KMS-11 (cell line): ENCODE measurements around the gene ATG13.

Experiments
- H2AFZ ChIP-seq: fragments of 200-600 bp; sonication (generic); 2 replicates; pipeline ENCODE4 v1.6.1; 2016; ENCODE audit warnings: antibody characterized with exemption, mixed run types, low read depth
- H3K27ac ChIP-seq: fragments of 200-600 bp; sonication (generic); 2 replicates; pipeline ENCODE4 v1.6.1; 2016; ENCODE audit warnings: mild to moderate bottlenecking, mixed run types
- H3K27me3 ChIP-seq: fragments of 200-600 bp; sonication (generic); 2 replicates; pipeline ENCODE4 v1.6.1; 2017; ENCODE audit warnings: mild to moderate bottlenecking, low read depth, mixed run types, moderate library complexity; ENCODE audit not compliant: insufficient read depth
- H3K36me3 ChIP-seq: fragments of 200-600 bp; sonication (generic); 2 replicates; pipeline ENCODE4 v1.6.1; 2017; ENCODE audit warnings: mild to moderate bottlenecking, mixed run types; ENCODE audit not compliant: insufficient read depth
- H3K4me1 ChIP-seq: fragments of 200-600 bp; sonication (generic); 2 replicates; pipeline ENCODE4 v1.6.1; 2016; ENCODE audit warnings: mild to moderate bottlenecking, low read depth, mixed run types; ENCODE audit not compliant: poor library complexity, severe bottlenecking
- H3K4me2 ChIP-seq: fragments of 200-600 bp; sonication (generic); 2 replicates; pipeline ENCODE4 v1.7.0; 2016; ENCODE audit warnings: mild to moderate bottlenecking, mixed run types
- H3K4me3 ChIP-seq: fragments of 200-600 bp; sonication (generic); IDR thresholded peaks from 2 replicates; pipeline ENCODE4 v1.6.1; 2017; ENCODE audit warnings: low read depth, low read length, mixed read lengths; ENCODE audit not compliant: insufficient read depth
- H3K79me2 ChIP-seq: fragments of 200-600 bp; sonication (generic); 2 replicates; pipeline ENCODE4 v1.6.1; 2016; ENCODE audit warnings: low read depth, mixed run types; ENCODE audit not compliant: insufficient read depth
- H3K9ac ChIP-seq: fragments of 200-600 bp; sonication (generic); 2 replicates; pipeline ENCODE4 v1.6.1; 2016; ENCODE audit warnings: mild to moderate bottlenecking, mixed run types
- H4K20me1 ChIP-seq: fragments of 200-600 bp; sonication (generic); 2 replicates; pipeline ENCODE4 v1.6.1; 2016; ENCODE audit warnings: mild to moderate bottlenecking, mixed run types; ENCODE audit not compliant: insufficient read depth
- CTCF ChIP-seq: fragments of 200-600 bp; sonication (generic); conservative IDR thresholded peaks from 2 replicates; pipeline ENCODE4 v1.6.1; 2017; ENCODE audit warnings: low read depth, mild to moderate bottlenecking, antibody characterized with exemption, low read length, moderate library complexity, mixed read lengths

The ATG13 gene

DNA sequence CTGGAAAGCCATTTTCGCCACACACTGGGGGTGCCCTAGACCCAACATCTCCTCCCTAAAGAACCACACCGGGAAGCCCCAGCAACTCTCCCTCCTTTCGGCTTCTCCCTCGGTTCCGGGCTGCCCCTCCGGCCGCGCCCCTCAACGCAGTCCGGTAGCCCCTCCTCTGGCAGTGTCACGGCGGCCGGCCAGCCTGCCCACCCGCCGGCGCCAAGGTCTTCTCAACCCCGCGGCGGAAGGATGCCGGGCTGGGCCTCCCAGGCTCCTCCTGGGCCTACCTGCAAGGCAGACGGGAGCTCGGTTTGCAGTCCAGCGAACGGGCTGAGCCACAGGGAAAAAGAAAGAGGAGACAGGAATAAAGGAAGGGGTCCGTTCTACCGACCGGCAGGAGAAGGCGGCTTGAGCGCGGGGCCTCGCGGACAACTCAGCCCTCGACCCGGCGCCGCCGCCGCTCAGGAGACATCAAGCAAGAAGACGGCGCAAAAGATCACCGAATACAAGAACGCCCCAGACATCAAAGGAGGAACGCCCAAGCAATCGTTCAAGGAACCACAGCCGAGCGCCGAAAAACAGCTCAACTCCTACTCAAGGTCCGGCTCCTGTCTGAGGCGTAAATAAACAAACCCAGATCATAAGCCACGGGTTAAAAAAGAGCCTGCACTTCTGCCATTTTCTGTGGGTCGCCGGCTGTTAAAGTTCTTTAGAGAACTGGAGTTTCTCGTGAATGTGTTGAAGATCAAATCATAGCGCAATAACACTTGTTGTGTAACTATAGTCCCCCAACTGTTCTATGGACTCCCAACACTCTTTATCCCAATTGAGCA lies 23.6 kb upstream of the ATG13 start, which contains the start of gene AMBRA1:
Gene AMBRA1, minus strand, starts transcription at position 474 of the 824 bp plus-strand sequence. CDS start 45,643 bp downstream, outside the sequence.
- H4K20me1 ChIP-seq, result no peaks in the 10 kb centered on the region
- no peak for TF ChIP-seq CTCF
- H3K4me3 ChIP-seq, result no peak within 1 kb of the TSS
- peak within 1 kb of the TSS; percentile 42 for H3K4me2 ChIP-seq
- peaks cover 21% of the 10 kb centered on the region for H3K4me1 ChIP-seq
- peak within 1 kb of the TSS; percentile 89 for H2AFZ ChIP-seq
- H3K27ac ChIP-seq, result peak within 1 kb of the TSS; percentile 51
- H3K79me2 ChIP-seq, result peaks cover 49% of the 10 kb centered on the region
- H3K36me3 ChIP-seq, result no peaks in the 10 kb centered on the region
- H3K27me3 ChIP-seq, result no peaks in the 10 kb centered on the region
- H3K9ac ChIP-seq, result peak within 1 kb of the TSS; percentile 74

- Histone ChIP-seq H4K20me1 (no peaks in the 10 kb centered on the region), H3K4me2 (peak overlapping the region; percentile 38), H2AFZ (peak overlapping the region; percentile 89), H3K79me2 (peaks cover 44% of the 10 kb centered on the region), H3K36me3 (no peaks in the 10 kb centered on the region), H3K27me3 (no peaks in the 10 kb centered on the region), H3K9ac (peak overlapping the region; percentile 74; the same call in 1 of the 2 replicates), H3K4me3 (no peak overlapping the region), H3K27ac (peak overlapping the region; percentile 51), H3K4me1 (peaks cover 16% of the 10 kb centered on the region)
- no peak for TF ChIP-seq CTCF
These were observed 23.0 kb upstream of the ATG13 start for GRCh38 chr11:46594374-46594700.

- H3K4me3 ChIP-seq, result no peak overlapping the region
- H2AFZ ChIP-seq, result peak overlapping the region; percentile 89
- H3K27ac ChIP-seq, result no peak overlapping the region
- H3K9ac ChIP-seq, result no peak overlapping the region
- no peaks in the 10 kb centered on the region for H4K20me1 ChIP-seq
- peaks cover 15% of the 10 kb centered on the region for H3K4me1 ChIP-seq
- H3K27me3 ChIP-seq, result no peaks in the 10 kb centered on the region
- H3K79me2 ChIP-seq, result peaks cover 39% of the 10 kb centered on the region
- peak overlapping the region; percentile 38; the same call in 1 of the 2 replicates for H3K4me2 ChIP-seq
- TF ChIP-seq CTCF, result no peak
- H3K36me3 ChIP-seq, result no peaks in the 10 kb centered on the region
These were observed 22.6 kb upstream of the ATG13 start for GRCh38 chr11:46594785-46595184.

DNA sequence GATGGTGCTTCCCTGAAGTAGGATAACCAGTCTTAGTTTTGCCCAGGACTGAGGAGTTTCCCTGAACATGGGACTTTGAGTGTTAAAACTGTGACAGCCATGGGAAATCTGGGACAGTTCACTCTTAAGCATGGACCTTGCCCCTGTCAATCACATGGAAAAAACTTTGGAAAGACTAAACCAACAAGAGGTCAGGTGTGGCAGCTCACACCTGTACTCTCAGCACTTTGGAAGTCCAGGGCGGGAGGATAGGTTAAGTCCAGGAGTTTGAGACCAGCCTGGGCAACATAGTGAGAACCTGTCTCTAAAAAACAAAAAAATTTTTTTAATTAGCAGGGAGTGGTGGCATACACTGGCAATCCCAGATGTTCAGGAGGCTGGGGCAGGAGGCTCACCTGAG lies 20.2 kb upstream of the ATG13 start:
- Histone ChIP-seq H3K4me2 (no peak overlapping the region), H3K9ac (no peak overlapping the region), H3K27me3 (no peaks in the 10 kb centered on the region), H3K4me1 (peaks cover 14% of the 10 kb centered on the region), H3K36me3 (no peaks in the 10 kb centered on the region), H3K79me2 (peaks cover 15% of the 10 kb centered on the region), H3K4me3 (no peak overlapping the region), H4K20me1 (no peaks in the 10 kb centered on the region), H3K27ac (no peak overlapping the region), H2AFZ (no peak overlapping the region)
- TF ChIP-seq CTCF, result no peak
